ENCODE measurements around the gene RXRA.

Gene RXRA

DNA sequence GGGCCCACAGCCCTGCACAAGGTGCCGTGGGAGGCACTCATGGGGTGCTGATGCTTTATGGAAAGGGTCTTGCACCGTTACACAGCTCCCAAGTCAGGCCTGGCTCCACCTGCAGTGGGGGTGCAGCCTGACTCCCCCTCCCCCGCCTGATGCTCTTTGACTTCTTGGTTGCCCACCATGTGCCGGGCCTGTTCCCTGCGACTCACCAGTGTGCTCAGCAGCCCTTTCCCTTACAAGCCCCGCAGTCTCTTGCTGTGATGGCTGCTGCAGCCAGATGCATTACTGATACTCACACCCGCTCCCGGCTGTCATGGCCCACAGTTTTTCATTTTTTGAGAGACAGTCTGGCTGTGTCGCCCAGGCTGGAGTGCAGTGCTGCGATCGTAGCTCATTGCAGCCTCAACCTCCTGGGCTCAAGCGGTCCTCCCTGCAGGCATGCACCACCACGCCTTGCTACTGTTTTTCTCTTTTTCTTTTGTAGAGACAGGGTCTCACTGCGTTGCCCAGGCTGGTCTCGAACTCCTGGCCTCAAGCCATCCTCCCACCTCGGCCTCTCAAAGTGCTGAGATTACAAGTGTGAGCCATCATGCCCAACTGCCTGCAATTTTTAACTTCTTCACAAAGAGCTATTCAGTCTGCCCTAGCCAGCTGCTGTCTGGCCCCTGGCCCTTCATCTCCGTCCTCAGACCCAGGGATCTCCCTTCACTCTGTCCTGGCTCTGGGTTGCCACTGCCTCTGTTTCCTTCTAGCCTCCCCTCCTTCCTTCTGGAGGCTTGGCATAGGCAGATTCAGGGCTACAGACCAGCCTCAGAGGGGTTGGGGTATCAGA lies 109.5 kb downstream of the RXRA start:
- Mint-ChIP-seq H3K4me1 (peaks cover 46% of the 10 kb centered on the region), H3K4me3 (peak overlapping the region; percentile 25), H3K27me3 (ENCODE audit: low read depth, poor library complexity) (no peaks in the 10 kb centered on the region), H3K9me3 (no peaks in the 10 kb centered on the region), H3K36me3 (ENCODE audit: low read depth) (peaks cover 4% of the 10 kb centered on the region), H3K27ac (peak overlapping the region; percentile 64)
- TF ChIP-seq, protein P1, sequence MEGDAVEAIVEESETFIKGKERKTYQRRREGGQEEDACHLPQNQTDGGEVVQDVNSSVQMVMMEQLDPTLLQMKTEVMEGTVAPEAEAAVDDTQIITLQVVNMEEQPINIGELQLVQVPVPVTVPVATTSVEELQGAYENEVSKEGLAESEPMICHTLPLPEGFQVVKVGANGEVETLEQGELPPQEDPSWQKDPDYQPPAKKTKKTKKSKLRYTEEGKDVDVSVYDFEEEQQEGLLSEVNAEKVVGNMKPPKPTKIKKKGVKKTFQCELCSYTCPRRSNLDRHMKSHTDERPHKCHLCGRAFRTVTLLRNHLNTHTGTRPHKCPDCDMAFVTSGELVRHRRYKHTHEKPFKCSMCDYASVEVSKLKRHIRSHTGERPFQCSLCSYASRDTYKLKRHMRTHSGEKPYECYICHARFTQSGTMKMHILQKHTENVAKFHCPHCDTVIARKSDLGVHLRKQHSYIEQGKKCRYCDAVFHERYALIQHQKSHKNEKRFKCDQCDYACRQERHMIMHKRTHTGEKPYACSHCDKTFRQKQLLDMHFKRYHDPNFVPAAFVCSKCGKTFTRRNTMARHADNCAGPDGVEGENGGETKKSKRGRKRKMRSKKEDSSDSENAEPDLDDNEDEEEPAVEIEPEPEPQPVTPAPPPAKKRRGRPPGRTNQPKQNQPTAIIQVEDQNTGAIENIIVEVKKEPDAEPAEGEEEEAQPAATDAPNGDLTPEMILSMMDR (IDR thresholded peaks at IDR 0.05) = no peak
- no peak for DNase-seq

DNA sequence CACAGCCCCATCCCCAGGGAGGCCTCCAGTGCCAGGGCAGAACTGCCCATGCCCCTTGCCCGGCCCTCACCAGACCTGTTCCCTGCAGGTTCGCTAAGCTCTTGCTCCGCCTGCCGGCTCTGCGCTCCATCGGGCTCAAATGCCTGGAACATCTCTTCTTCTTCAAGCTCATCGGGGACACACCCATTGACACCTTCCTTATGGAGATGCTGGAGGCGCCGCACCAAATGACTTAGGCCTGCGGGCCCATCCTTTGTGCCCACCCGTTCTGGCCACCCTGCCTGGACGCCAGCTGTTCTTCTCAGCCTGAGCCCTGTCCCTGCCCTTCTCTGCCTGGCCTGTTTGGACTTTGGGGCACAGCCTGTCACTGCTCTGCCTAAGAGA lies 110.1 kb downstream of the RXRA start:
- Mint-ChIP-seq H3K36me3 (ENCODE audit: low read depth) (peaks cover 4% of the 10 kb centered on the region), H3K4me3 (no peak overlapping the region), H3K27ac (no peak overlapping the region), H3K27me3 (ENCODE audit: low read depth, poor library complexity) (peaks cover under 1% of the 10 kb centered on the region), H3K4me1 (peaks cover 51% of the 10 kb centered on the region), H3K9me3 (no peaks in the 10 kb centered on the region)
- TF ChIP-seq, protein P1 (IDR thresholded peaks at IDR 0.05) = no peak
- DNase-seq = no peak

DNA sequence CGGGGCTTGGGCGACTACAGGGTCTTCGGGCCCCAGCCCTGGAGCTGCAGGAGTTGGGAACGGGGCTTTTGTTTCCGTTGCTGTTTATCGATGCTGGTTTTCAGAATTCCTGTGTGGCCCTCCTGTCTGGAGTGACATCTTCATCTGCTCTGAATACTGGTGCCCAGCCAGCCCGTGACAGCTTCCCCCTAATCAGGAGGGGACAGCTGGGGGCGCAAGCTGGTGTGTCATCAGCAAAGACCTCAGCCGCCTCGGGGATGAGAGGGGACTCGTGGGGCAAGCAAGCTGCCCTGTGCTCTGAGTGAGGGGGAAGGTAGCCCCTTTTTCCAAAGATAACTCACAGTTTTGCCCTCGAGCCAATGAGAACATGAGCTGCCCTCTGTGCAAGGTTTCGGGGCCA lies 110.7 kb downstream of the RXRA start:
- Mint-ChIP-seq H3K27me3 (ENCODE audit: low read depth, poor library complexity) (peaks cover 3% of the 10 kb centered on the region), H3K9me3 (no peaks in the 10 kb centered on the region), H3K4me1 (peaks cover 53% of the 10 kb centered on the region), H3K4me3 (peak overlapping the region; percentile 52), H3K27ac (no peak overlapping the region), H3K36me3 (ENCODE audit: low read depth) (peaks cover 4% of the 10 kb centered on the region)
- no peak for DNase-seq
- TF ChIP-seq, protein P1 (IDR thresholded peaks at IDR 0.05) = no peak

DNA sequence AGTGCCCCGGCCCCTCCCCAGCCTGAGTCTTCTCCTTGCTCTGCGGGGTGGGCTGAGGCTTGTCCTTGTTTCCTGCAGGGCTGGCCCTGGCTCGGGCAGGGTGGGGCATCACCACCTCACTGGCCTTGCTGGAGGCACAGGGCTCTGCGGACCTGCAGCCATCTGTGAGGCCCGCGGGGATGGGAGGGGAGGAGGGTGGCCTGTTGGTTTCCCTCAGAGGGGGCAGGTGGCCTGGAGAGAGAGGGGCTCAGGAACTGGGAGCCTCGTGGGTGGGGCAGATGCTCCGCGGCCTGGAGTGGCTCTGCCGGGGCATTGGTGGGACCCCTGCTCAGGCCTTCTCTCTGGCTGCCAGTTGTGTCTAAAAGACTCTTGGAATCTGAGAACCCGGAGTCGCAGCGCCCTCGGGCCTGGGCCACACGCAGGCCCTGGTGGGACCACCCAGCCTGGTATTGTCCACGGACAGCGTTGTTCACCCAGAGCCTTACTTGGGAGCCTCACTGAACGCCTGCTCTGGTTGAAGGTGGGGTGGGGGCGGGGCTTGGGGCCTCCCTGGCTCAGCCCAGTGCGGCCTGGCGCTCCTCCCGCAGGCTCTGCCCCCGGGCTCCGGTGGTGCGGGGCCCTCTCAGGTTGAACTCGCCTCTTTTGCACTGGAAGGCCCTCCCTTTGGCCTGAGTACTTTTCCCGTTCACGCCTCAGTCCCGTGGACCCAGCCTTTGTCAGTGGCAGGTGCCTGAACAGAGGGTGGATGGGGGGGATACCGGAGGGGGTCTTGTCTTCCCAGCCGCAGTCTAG lies 111.3 kb downstream of the RXRA start:
- H3K27ac Mint-ChIP-seq = no peak overlapping the region
- no peak overlapping the region for H3K4me3 Mint-ChIP-seq
- peaks cover 57% of the 10 kb centered on the region for H3K4me1 Mint-ChIP-seq
- DNase-seq = peak; percentile 53
- TF ChIP-seq, protein P1 (IDR thresholded peaks at IDR 0.05) = no peak
- H3K9me3 Mint-ChIP-seq = no peaks in the 10 kb centered on the region
- H3K36me3 Mint-ChIP-seq (ENCODE audit: low read depth) = peaks cover 4% of the 10 kb centered on the region
- peaks cover 3% of the 10 kb centered on the region for H3K27me3 Mint-ChIP-seq (ENCODE audit: low read depth, poor library complexity)

DNA sequence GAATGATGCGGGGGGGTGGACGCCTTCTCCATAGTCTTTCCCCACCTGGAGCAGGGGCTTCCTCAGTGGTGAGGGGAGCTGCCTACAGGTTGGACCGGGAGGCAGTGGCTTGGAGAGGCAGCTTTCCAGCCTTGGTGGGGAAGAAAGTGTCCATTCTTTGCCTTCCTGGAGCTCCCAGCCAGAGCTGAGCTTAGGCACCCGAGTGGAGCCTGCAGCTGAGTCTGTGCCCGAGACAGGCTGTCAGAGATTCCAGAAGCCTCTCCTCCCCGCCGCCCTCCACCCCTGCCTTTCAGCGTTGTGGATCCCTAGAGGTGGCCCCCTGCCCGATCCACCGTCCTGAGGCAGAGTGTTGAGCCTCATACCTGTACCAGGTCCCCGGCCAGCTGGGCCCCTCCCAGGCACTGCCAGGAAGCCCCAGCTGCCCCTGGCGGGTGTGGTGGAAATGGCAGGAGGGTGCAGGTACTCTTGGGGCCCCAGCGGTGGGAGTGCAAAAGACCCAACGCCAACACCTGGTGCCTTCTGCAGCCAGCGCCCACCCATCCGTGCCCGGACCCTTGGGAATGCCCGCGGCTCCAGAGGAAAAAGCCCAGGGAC lies 112.0 kb downstream of the RXRA start:
- H3K9me3 Mint-ChIP-seq = no peaks in the 10 kb centered on the region
- TF ChIP-seq, protein P1 (IDR thresholded peaks at IDR 0.05) = no peak
- no peak for DNase-seq
- no peak overlapping the region for H3K27ac Mint-ChIP-seq
- H3K36me3 Mint-ChIP-seq (ENCODE audit: low read depth) = peaks cover 4% of the 10 kb centered on the region
- H3K4me3 Mint-ChIP-seq = no peak overlapping the region
- H3K4me1 Mint-ChIP-seq = peaks cover 57% of the 10 kb centered on the region
- H3K27me3 Mint-ChIP-seq (ENCODE audit: low read depth, poor library complexity) = peaks cover 3% of the 10 kb centered on the region

All from nephron progenitor cell (in vitro differentiated cells).